ENCODE results near the gene IFNA5. TPM values are rescaled to one million over a fixed set of nuclear protein-coding genes. Genes with fewer than 3 reads are reported as not detected.

IFNA5 gene
- total and polyA plus RNA-seq, 2 of the 13 experiments (the other 11 are each of a cell fraction or from before 2014, with no cell fraction given), result not detected

GRCh38 chr9:21317956-21318923 lies 13.1 kb upstream of the IFNA5 start (continued):
- TF ChIP-seq ELF3 (CRISPR knock-in tag; IDR thresholded peaks at IDR 0.05) (0 out of 2 replicates have a peak, but pooled peaks have one; percentile 20), STAG1 (CRISPR knock-in tag; IDR thresholded peaks at IDR 0.05) (peak; percentile 53), BRD4 (CRISPR knock-in tag; IDR thresholded peaks at IDR 0.05) (no peak), SMC3 (IDR thresholded peaks at IDR 0.05; ENCODE audit: low read length) (peak; percentile 28; the same call in 1 of the 2 replicates)

- Histone ChIP-seq H3K36me3 (replicated peaks in 1 of 2; ENCODE audit: control insufficient read depth in 1 of 2, insufficient read depth in 2 of 2, low read length in 2 of 2) (no peaks in the 10 kb centered on the region), H2AFZ (ENCODE audit: low read length) (no peak overlapping the region), H3K27me3 (ENCODE audit: control insufficient read depth in 1 of 2, insufficient read depth in 2 of 2, low read length in 2 of 2) (no peaks in the 10 kb centered on the region), H3K4me3 (replicated peaks in 1 of 3; ENCODE audit: insufficient read depth in 1 of 3, low read depth in 2 of 3, low read length in 3 of 3) (no peak overlapping the region), H3K27ac (ENCODE audit: extremely low read length, insufficient read depth, low read length) (no peak overlapping the region), H3K4me1 (ENCODE audit: insufficient read depth, low read length) (no peaks in the 10 kb centered on the region), H3K79me2 (ENCODE audit: insufficient read depth, low read length) (no peaks in the 10 kb centered on the region), H4K20me1 (ENCODE audit: insufficient read depth, low read length) (no peaks in the 10 kb centered on the region), H3K4me2 (ENCODE audit: low read depth, low read length) (no peak overlapping the region), H3K9ac (ENCODE audit: insufficient read depth, low read depth, low read length) (no peak overlapping the region), H3K9me3 (ENCODE audit: low read length) (no peaks in the 10 kb centered on the region)
- POLR2A ChIA-PET, result interaction anchor here (1.5 kb wide), 1 partner anchor 18 kb away, joined by 4 read pairs; the partner anchor contains the start of gene KLHL9
- CTCF ChIA-PET (ENCODE audit: low intra/inter-chr PET ratio, low total read pairs), result interaction anchor here (1.9 kb wide), 1 partner anchor 79 kb away, joined by 6 read pairs; no protein-coding TSS in a partner anchor
- in situ Hi-C loops (cut with HindIII; ENCODE audit: extremely low pct_ligation_motif_present, low pct_unique_long_range_greater_than_20kb) (loop anchor here (5.0 kb wide), 2 partner anchors 80 to 135 kb away; no protein-coding TSS in a partner anchor), intact Hi-C loops (cut with micrococcal nuclease; ENCODE audit: unreplicated experiment) (no loop called here)
- FAIRE-seq, result no peak
- no TSS peak for BruUV-seq (replicated peaks)
- WGBS (ENCODE audit: low lambda C conversion rate), result 0% methylated on average over 3 of the region's 3 CpGs
- peak; percentile 4 for DNase-seq (ENCODE audit: low spot score)
- TF ChIP-seq NKX3-1 (CRISPR knock-in tag; IDR thresholded peaks at IDR 0.05) (no peak), SOX6 (IDR thresholded peaks at IDR 0.05) (no peak), SOX6 (CRISPR knock-in tag; IDR thresholded peaks at IDR 0.05) (no peak), CTCF (CRISPR knock-in tag; IDR thresholded peaks at IDR 0.05) (0 out of 2 replicates have a peak, but pooled peaks have one; percentile 4), KDM3A (CRISPR knock-in tag; IDR thresholded peaks at IDR 0.05; ENCODE audit: low read depth) (no peak), HOXA5 (CRISPR knock-in tag; IDR thresholded peaks at IDR 0.05) (no peak)
- peak; percentile 50 for ATAC-seq
Measured at GRCh38 chr9:21316860-21317259, 11.7 kb upstream of the IFNA5 start.

Data from HepG2 (cell line).